ENCODE data around the gene STK32C. TPM values are rescaled to one million over a fixed set of nuclear protein-coding genes. Genes with fewer than 3 reads are reported as not detected.
"Not testable (repeated sequence)": the region's sequence is repeated elsewhere in the genome, so short reads cannot be mapped to it uniquely, and the experiment has no call there.

The STK32C gene
- total RNA-seq, 2 donors from 2014 or later = 8.4 to 9.9 TPM

GRCh38 chr10:132269266-132270230 is 38.2 kb downstream of the STK32C start:
- Histone ChIP-seq H3K4me1 (ENCODE audit: control insufficient read depth, insufficient read depth, low read length) (no peaks in the 10 kb centered on the region), H3K27me3 (ENCODE audit: control insufficient read depth, insufficient read depth, low read length, poor library complexity, severe bottlenecking) (no peaks in the 10 kb centered on the region), H3K27ac (ENCODE audit: low read depth, low read length) (no peak overlapping the region), H3K4me3 (ENCODE audit: low read length) (no peak overlapping the region), H3K9ac (ENCODE audit: extremely low read depth, low read length, poor library complexity, severe bottlenecking) (no peak overlapping the region), H3K36me3 (ENCODE audit: control insufficient read depth, insufficient read depth, low read length) (no peaks in the 10 kb centered on the region), H3K9me3 (ENCODE audit: control insufficient read depth, low read length) (no peaks in the 10 kb centered on the region)
- Mint-ChIP-seq H3K27me3 (ENCODE audit: insufficient read depth) (no peaks in the 10 kb centered on the region), H3K36me3 (ENCODE audit: low read depth) (no peaks in the 10 kb centered on the region), H3K27ac (no peak overlapping the region), H3K4me3 (no peak overlapping the region), H3K9me3 (peaks cover 3% of the 10 kb centered on the region), H3K4me1 (peaks cover 6% of the 10 kb centered on the region)
- TF ChIP-seq CTCF (conservative IDR thresholded peaks at IDR 0.05) = no peak
- no peak for DNase-seq
- 86 to 89% methylated on average over 16 to 21 of the region's 21 CpGs for WGBS, 2 experiments (ENCODE audit: insufficient coverage in 1 of 2, insufficient read length in 1 of 2)

GRCh38 chr10:132267916-132268315 is 39.8 kb downstream of the STK32C start:
- not testable (repeated sequence) for H3K27ac ChIP-seq (ENCODE audit: low read depth, low read length); H3K27ac Mint-ChIP-seq; H3K4me1 ChIP-seq (ENCODE audit: control insufficient read depth, insufficient read depth, low read length); DNase-seq; H3K27me3 ChIP-seq (ENCODE audit: control insufficient read depth, insufficient read depth, low read length, poor library complexity, severe bottlenecking); H3K36me3 ChIP-seq (ENCODE audit: control insufficient read depth, insufficient read depth, low read length); H3K4me3 ChIP-seq (ENCODE audit: low read length); H3K4me1 Mint-ChIP-seq; H3K4me3 Mint-ChIP-seq; H3K9ac ChIP-seq (ENCODE audit: extremely low read depth, low read length, poor library complexity, severe bottlenecking); H3K9me3 Mint-ChIP-seq; H3K27me3 Mint-ChIP-seq (ENCODE audit: insufficient read depth); H3K36me3 Mint-ChIP-seq (ENCODE audit: low read depth); H3K9me3 ChIP-seq (ENCODE audit: control insufficient read depth, low read length)
- WGBS, 2 experiments (ENCODE audit: insufficient coverage in 1 of 2, insufficient read length in 1 of 2) = 91 to 96% methylated on average over 8 to 12 of the region's 12 CpGs

DNA sequence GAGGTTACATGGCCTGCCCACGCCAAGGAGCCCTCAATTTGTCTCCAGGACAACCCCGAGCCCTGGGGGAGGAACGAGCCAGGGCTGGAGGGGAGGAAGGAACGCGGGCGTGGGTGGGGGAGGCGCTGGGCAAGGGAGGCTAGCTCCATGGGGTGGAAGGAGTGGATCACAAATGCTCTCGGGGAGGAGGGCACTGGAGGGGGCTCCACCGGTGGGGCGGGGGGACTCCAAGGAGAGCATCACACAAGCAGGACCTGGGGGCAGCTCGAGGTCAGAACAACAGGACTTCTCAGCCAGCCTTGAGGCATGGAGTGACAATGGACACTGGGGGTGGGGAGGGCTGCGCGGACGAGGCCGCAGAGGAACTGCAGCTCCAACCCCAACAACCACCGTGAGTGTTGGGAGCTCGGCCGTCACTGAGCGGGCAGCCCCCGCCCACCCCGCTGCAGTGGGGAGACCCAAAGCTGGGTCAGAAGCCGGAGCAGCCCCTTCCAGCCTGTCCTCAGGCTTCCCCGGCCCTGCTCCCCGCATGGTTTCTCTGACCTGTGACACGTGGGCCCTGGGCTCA is 41.1 kb downstream of the STK32C start:
- Histone ChIP-seq H3K4me1 (ENCODE audit: control insufficient read depth, insufficient read depth, low read length) (no peaks in the 10 kb centered on the region), H3K9me3 (ENCODE audit: control insufficient read depth, low read length) (no peaks in the 10 kb centered on the region), H3K9ac (ENCODE audit: extremely low read depth, low read length, poor library complexity, severe bottlenecking) (no peak overlapping the region), H3K27ac (ENCODE audit: low read depth, low read length) (no peak overlapping the region), H3K4me3 (ENCODE audit: low read length) (no peak overlapping the region), H3K27me3 (ENCODE audit: control insufficient read depth, insufficient read depth, low read length, poor library complexity, severe bottlenecking) (no peaks in the 10 kb centered on the region), H3K36me3 (ENCODE audit: control insufficient read depth, insufficient read depth, low read length) (no peaks in the 10 kb centered on the region)
- H3K4me3 Mint-ChIP-seq = no peak overlapping the region
- H3K27ac Mint-ChIP-seq = no peak overlapping the region
- H3K27me3 Mint-ChIP-seq (ENCODE audit: insufficient read depth) = no peaks in the 10 kb centered on the region
- no peaks in the 10 kb centered on the region for H3K36me3 Mint-ChIP-seq (ENCODE audit: low read depth)
- TF ChIP-seq CTCF (conservative IDR thresholded peaks at IDR 0.05) = no peak
- WGBS, 2 experiments (ENCODE audit: insufficient coverage in 1 of 2, insufficient read length in 1 of 2) = 56 to 84% methylated on average over 9 to 24 of the region's 25 CpGs
- H3K9me3 Mint-ChIP-seq = peaks cover 3% of the 10 kb centered on the region
- no peak for DNase-seq
- peaks cover 6% of the 10 kb centered on the region for H3K4me1 Mint-ChIP-seq

All from endodermal cell (in vitro differentiated cells).